ENCODE data around the gene GSTM3.
A peak's percentile ranks its signal among the peaks of the same experiment; 100 is the strongest.

GSTM3 gene

GRCh38 chr1:109740615-109741373, at the start of gene GSTM3:
Gene GSTM3, minus strand, starts transcription at chr1:109741038. Its CDS starts 751 bp downstream, at chr1:109740287.
- DNase-seq (ENCODE audit: low read depth) = no peak

- no peak for DNase-seq (ENCODE audit: low read depth)
Measured at GRCh38 chr1:109790329-109790728, 49.5 kb upstream of the GSTM3 start.

- no peak for DNase-seq (ENCODE audit: low read depth)
Measured at GRCh38 chr1:109789551-109790180, 48.8 kb upstream of the GSTM3 start.

GRCh38 chr1:109788695-109789521, 48.1 kb upstream of the GSTM3 start:
- DNase-seq (ENCODE audit: low read depth) = no peak

GRCh38 chr1:109787845-109788601, 47.2 kb upstream of the GSTM3 start:
- no peak for DNase-seq (ENCODE audit: low read depth)

- DNase-seq (ENCODE audit: low read depth) = no peak
Measured at GRCh38 chr1:109787211-109787844, 46.5 kb upstream of the GSTM3 start.

GRCh38 chr1:109786531-109787021, 45.7 kb upstream of the GSTM3 start:
- DNase-seq (ENCODE audit: low read depth) = no peak

GRCh38 chr1:109786112-109786480, 45.3 kb upstream of the GSTM3 start:
- no peak for DNase-seq (ENCODE audit: low read depth)

GRCh38 chr1:109785446-109786111, 44.7 kb upstream of the GSTM3 start:
- DNase-seq (ENCODE audit: low read depth) = no peak

GRCh38 chr1:109784551-109785252, 43.9 kb upstream of the GSTM3 start:
- no peak for DNase-seq (ENCODE audit: low read depth)

GRCh38 chr1:109783436-109783835, 42.6 kb upstream of the GSTM3 start:
- no peak for DNase-seq (ENCODE audit: low read depth)

GRCh38 chr1:109782927-109783326, 42.1 kb upstream of the GSTM3 start:
- no peak for DNase-seq (ENCODE audit: low read depth)

GRCh38 chr1:109782514-109782913, 41.7 kb upstream of the GSTM3 start:
- DNase-seq (ENCODE audit: low read depth) = no peak

- no peak for DNase-seq (ENCODE audit: low read depth)
Measured at GRCh38 chr1:109781806-109782205, 41.0 kb upstream of the GSTM3 start.

- DNase-seq (ENCODE audit: low read depth) = no peak
Measured at GRCh38 chr1:109780982-109781381, 40.1 kb upstream of the GSTM3 start.

- DNase-seq (ENCODE audit: low read depth) = no peak
Measured at GRCh38 chr1:109777980-109778625, 37.3 kb upstream of the GSTM3 start.

GRCh38 chr1:109777436-109777835, 36.6 kb upstream of the GSTM3 start:
- no peak for DNase-seq (ENCODE audit: low read depth)

- peak; percentile 47 for DNase-seq (ENCODE audit: low read depth)
Measured at GRCh38 chr1:109776911-109777310, 36.1 kb upstream of the GSTM3 start.

GRCh38 chr1:109776206-109776835, 35.5 kb upstream of the GSTM3 start:
- DNase-seq (ENCODE audit: low read depth) = no peak

Measured in stimulated activated CD8-positive, alpha-beta memory T cell treated with anti-CD3 and anti-CD28 coated beads, Interleukin-12 subunit alpha, Interleukin-12 subunit beta, amount 100 ng/mL, for 4 hours (primary cell).